GM23248 (cell line): ENCODE results near the gene NFATC3. TPM values are rescaled to one million over a fixed set of nuclear protein-coding genes. Genes with fewer than 3 reads are reported as not detected.

Experiments
- DNase-seq: peaks from one replicate; pipeline ENCODE4 v3.0.0-alpha.2; 2015
- H2AFZ ChIP-seq: fragments of 200-600 bp; sonication (generic); 2 replicates; pipeline ENCODE4 v1.6.1; 2016; ENCODE audit warnings: antibody characterized with exemption
- H3F3A ChIP-seq: fragments of 200-600 bp; sonication (generic); 2 replicates; pipeline ENCODE4 v1.6.1; 2016; ENCODE audit warnings: mild to moderate bottlenecking, antibody characterized with exemption, mixed run types; ENCODE audit not compliant: insufficient read depth
- H3K27ac ChIP-seq: fragments of 200-600 bp; sonication (generic); 2 replicates; pipeline ENCODE4 v1.5.1; 2016; ENCODE audit warnings: mild to moderate bottlenecking
- H3K27me3 ChIP-seq: fragments of 200-600 bp; sonication (generic); replicated peaks from 2 replicates; pipeline ENCODE4 v1.6.1; 2016; ENCODE audit warnings: mild to moderate bottlenecking; ENCODE audit not compliant: insufficient read depth
- H3K36me3 ChIP-seq: fragments of 200-600 bp; sonication (generic); 2 replicates; pipeline ENCODE4 v1.6.1; 2016; ENCODE audit warnings: low read depth, mild to moderate bottlenecking
- H3K4me1 ChIP-seq: fragments of 200-600 bp; sonication (generic); 2 replicates; pipeline ENCODE4 v1.6.1; 2016; ENCODE audit warnings: mild to moderate bottlenecking; ENCODE audit not compliant: insufficient read depth
- H3K4me2 ChIP-seq: fragments of 200-600 bp; sonication (generic); one replicate; pipeline ENCODE4 v1.6.1; 2016; ENCODE audit warnings: mild to moderate bottlenecking; ENCODE audit not compliant: unreplicated experiment
- H3K4me3 ChIP-seq: fragments of 200-600 bp; sonication (generic); 2 replicates; pipeline ENCODE4 v1.5.1; 2016; ENCODE audit warnings: mild to moderate bottlenecking
- H3K79me2 ChIP-seq: fragments of 200-600 bp; sonication (generic); 2 replicates; pipeline ENCODE4 v1.6.1; 2016; ENCODE audit warnings: mild to moderate bottlenecking; ENCODE audit not compliant: insufficient read depth
- H3K9ac ChIP-seq: fragments of 200-600 bp; sonication (generic); 2 replicates; pipeline ENCODE4 v1.6.1; 2016; ENCODE audit warnings: mild to moderate bottlenecking
- H3K9me2 ChIP-seq: fragments of 200-600 bp; sonication (generic); 2 replicates; pipeline ENCODE4 v1.6.1; 2016; ENCODE audit warnings: mixed run types, mild to moderate bottlenecking, moderate library complexity; ENCODE audit not compliant: insufficient read depth
- H3K9me3 ChIP-seq: fragments of 200-600 bp; sonication (generic); one replicate; pipeline ENCODE4 v1.6.1; 2017; ENCODE audit warnings: low read depth
- H4K20me1 ChIP-seq: fragments of 200-600 bp; sonication (generic); 2 replicates; pipeline ENCODE4 v1.6.0; 2016; ENCODE audit not compliant: insufficient read depth
- EZH2 ChIP-seq: fragments of 200-600 bp; sonication (generic); IDR thresholded peaks from 2 replicates; pipeline ENCODE4 v1.6.1; 2018; ENCODE audit warnings: antibody characterized with exemption, mild to moderate bottlenecking; ENCODE audit not compliant: insufficient read depth, poor library complexity, severe bottlenecking
- EZH2phosphoT487 ChIP-seq: fragments of 200-600 bp; sonication (generic); IDR thresholded peaks from 2 replicates; pipeline ENCODE4 v1.6.1; 2018; ENCODE audit warnings: antibody characterized with exemption, moderate library complexity, mild to moderate bottlenecking, low read depth; ENCODE audit not compliant: insufficient read depth
- WGBS, 2 experiments: methylation state at CpG; one replicate each; pipeline ENCODE4 v1.1.6; 2015 to 2017; ENCODE audit warnings: low lambda C conversion rate in 2 of 2, low coverage in 1 of 2; ENCODE audit errors: missing lambda C conversion rate in 2 of 2; 5-methylcytosine and 5-hydroxymethylcytosine counted together
- in situ Hi-C: fragments of 300-500 bp; cut with MboI; formaldehyde crosslinking; loops from 2 replicates; pipeline ENCODE4 v1.15.0; 2020
- polyA plus RNA-seq: library from polyadenylated mRNA; unstranded; fragments of >200 nt; fragmentation: Nextera tagmentation; extraction: Ambion mirVana; gene quantifications from 2 replicates; pipeline ENCODE4 v1.2.1, GENCODE V29; 2016
- total RNA-seq: library from RNA; depleted of rRNA; stranded (reverse); fragments of >200 nt; shearing (Covaris generic); gene quantifications from 2 replicates; pipeline ENCODE4 v1.2.3, GENCODE V29; 2014

NFATC3 gene
- total and polyA plus RNA-seq, 2 experiments from 2014 or later = 10.2 to 14.2 TPM

GRCh38 chr16:68273459-68273858 lies 188.3 kb downstream of the NFATC3 start:
- H2AFZ ChIP-seq = no peak overlapping the region
- H3K9me2 ChIP-seq = no peaks in the 10 kb centered on the region
- H3K27me3 ChIP-seq = no peaks in the 10 kb centered on the region
- no peak for DNase-seq
- 96 to 99% methylated on average over 5 of the region's 5 CpGs for WGBS, 2 experiments
- no peak overlapping the region for H3K4me3 ChIP-seq
- H3K36me3 ChIP-seq = peaks cover 19% of the 10 kb centered on the region; the same call in 1 of the 2 replicates
- no peak for TF ChIP-seq EZH2phosphoT487
- TF ChIP-seq EZH2 = no peak
- no peak overlapping the region for H3K27ac ChIP-seq
- peaks cover 14% of the 10 kb centered on the region for H3K4me1 ChIP-seq
- in situ Hi-C loops = no loop called here
- no peak overlapping the region for H3K4me2 ChIP-seq
- H4K20me1 ChIP-seq = peaks cover 20% of the 10 kb centered on the region; the same call in 1 of the 2 replicates
- H3F3A ChIP-seq = peaks cover 14% of the 10 kb centered on the region; the same call in 1 of the 2 replicates
- H3K9me3 ChIP-seq = no peaks in the 10 kb centered on the region
- H3K9ac ChIP-seq = no peak overlapping the region
- H3K79me2 ChIP-seq = peaks cover 97% of the 10 kb centered on the region

GRCh38 chr16:68273896-68274295 lies 188.7 kb downstream of the NFATC3 start:
- H3K9ac ChIP-seq = no peak overlapping the region
- no peak overlapping the region for H3K4me2 ChIP-seq
- H3K27me3 ChIP-seq = no peaks in the 10 kb centered on the region
- TF ChIP-seq EZH2phosphoT487 = no peak
- no peak for TF ChIP-seq EZH2
- peaks cover 12% of the 10 kb centered on the region for H3K4me1 ChIP-seq
- H3K36me3 ChIP-seq = peaks cover 15% of the 10 kb centered on the region; the same call in 1 of the 2 replicates
- no peaks in the 10 kb centered on the region for H3K9me3 ChIP-seq
- no peaks in the 10 kb centered on the region for H3K9me2 ChIP-seq
- H3K79me2 ChIP-seq = peaks cover 93% of the 10 kb centered on the region
- no peak overlapping the region for H3K4me3 ChIP-seq
- WGBS, 2 experiments = 92 to 98% methylated on average over 6 to 8 of the region's 8 CpGs
- H4K20me1 ChIP-seq = peaks cover 20% of the 10 kb centered on the region; the same call in 1 of the 2 replicates
- H3F3A ChIP-seq = peaks cover 13% of the 10 kb centered on the region; the same call in 1 of the 2 replicates
- H2AFZ ChIP-seq = no peak overlapping the region
- no peak for DNase-seq
- no peak overlapping the region for H3K27ac ChIP-seq
- in situ Hi-C loops = no loop called here

- peaks cover 15% of the 10 kb centered on the region; the same call in 1 of the 2 replicates for H4K20me1 ChIP-seq
- no peaks in the 10 kb centered on the region for H3K9me2 ChIP-seq
- H3K79me2 ChIP-seq = peaks cover 93% of the 10 kb centered on the region
- H3K36me3 ChIP-seq = peaks cover 12% of the 10 kb centered on the region; the same call in 1 of the 2 replicates
- WGBS, 2 experiments = 96 to 97% methylated on average over 4 of the region's 4 CpGs
- no peaks in the 10 kb centered on the region for H3K27me3 ChIP-seq
- H3K4me1 ChIP-seq = peaks cover 12% of the 10 kb centered on the region
- in situ Hi-C loops = no loop called here
- H3K27ac ChIP-seq = no peak overlapping the region
- H3K4me2 ChIP-seq = no peak overlapping the region
- H3K9ac ChIP-seq = no peak overlapping the region
- H3K4me3 ChIP-seq = no peak overlapping the region
- no peak for TF ChIP-seq EZH2phosphoT487
- no peak for TF ChIP-seq EZH2
- H3F3A ChIP-seq = peaks cover 9% of the 10 kb centered on the region; the same call in 1 of the 2 replicates
- no peak for DNase-seq
- no peak overlapping the region for H2AFZ ChIP-seq
- no peaks in the 10 kb centered on the region for H3K9me3 ChIP-seq
Observed at GRCh38 chr16:68274441-68274840, 189.3 kb downstream of the NFATC3 start.

- H3K9me2 ChIP-seq = no peaks in the 10 kb centered on the region
- H3K9me3 ChIP-seq = no peaks in the 10 kb centered on the region
- H3K36me3 ChIP-seq = peaks cover 20% of the 10 kb centered on the region; the same call in 1 of the 2 replicates
- no peak overlapping the region for H3K27ac ChIP-seq
- no peaks in the 10 kb centered on the region for H3K27me3 ChIP-seq
- no peak for TF ChIP-seq EZH2
- no peak for TF ChIP-seq EZH2phosphoT487
- peaks cover 10% of the 10 kb centered on the region for H3K4me1 ChIP-seq
- no peak overlapping the region for H2AFZ ChIP-seq
- in situ Hi-C loops = no loop called here
- peaks cover 93% of the 10 kb centered on the region for H3K79me2 ChIP-seq
- H3F3A ChIP-seq = 0 out of 2 replicates have a peak, but pooled peaks cover 4% of the 10 kb centered on the region
- no peak overlapping the region for H3K9ac ChIP-seq
- 76 to 89% methylated on average over 4 of the region's 4 CpGs for WGBS, 2 experiments
- no peak overlapping the region for H3K4me2 ChIP-seq
- H4K20me1 ChIP-seq = peaks cover 15% of the 10 kb centered on the region; the same call in 1 of the 2 replicates
- H3K4me3 ChIP-seq = no peak overlapping the region
- DNase-seq = no peak
Observed at GRCh38 chr16:68275611-68276191, 190.5 kb downstream of the NFATC3 start.
